HepG2 (cell line): ENCODE results near the gene DPEP3. TPM values are rescaled to one million over a fixed set of nuclear protein-coding genes. Genes with fewer than 3 reads are reported as not detected.

Experiments used
- ATAC-seq: fragments of 200-7000 bp; cut with Tn5 transposase; 3 replicates; pipeline ENCODE4 v1.9.1; 2020; ENCODE audit warnings: mild to moderate bottlenecking, moderate library complexity
- BruUV-seq: library from RNA; stranded (reverse); fragments of 400-500 nt; replicated peaks from 2 replicates; lab custom pipeline; 2021; lab: Mats Ljungman, UMichigan
- CTCF ChIA-PET: fragments of 300-600 bp; formaldehyde crosslinking; extraction: SDS; loops from one replicate; lab custom pipeline; 2021; ENCODE audit warnings: low total read pairs, inconsistent platforms, low intra/inter-chr PET ratio; lab: Yijun Ruan, JAX
- POLR2A ChIA-PET: fragments of 350-600 bp; sonication (Branson Sonifier 250); formaldehyde crosslinking; loops from one replicate; lab custom pipeline; 2020; ENCODE audit warnings: antibody characterized with exemption, inconsistent platforms; lab: Yijun Ruan, JAX
- DNase-seq: peaks from one replicate; pipeline ENCODE4 v3.0.0-alpha.2; 2015; ENCODE audit warnings: low spot score
- FAIRE-seq: peaks from 3 replicates; lab custom pipeline; 2011; peaks lifted over from hg19 to GRCh38; lab: Jason Lieb, UNC
- H2AFZ ChIP-seq: one replicate; pipeline ENCODE4 v1.6.1; 2011; ENCODE audit warnings: low read length, inconsistent platforms
- H3K27ac ChIP-seq: fragments of 300-600 bp; 3 replicates; pipeline ENCODE4 v1.8.0; 2011; ENCODE audit warnings: mixed run types, mild to moderate bottlenecking, mixed read lengths, low read length, inconsistent platforms; ENCODE audit not compliant: insufficient read depth; ENCODE audit errors: extremely low read length
- H3K27me3 ChIP-seq, 2 experiments: fragments of 200-600 bp in 1 of 2; 2 replicates in 1 of 2; 3 replicates in 1 of 2; pipeline versions ENCODE4 v1.6.0 to v1.8.0; 2011; ENCODE audit warnings: low read length in 2 of 2, mild to moderate bottlenecking in 2 of 2, moderate library complexity in 2 of 2, inconsistent platforms in 1 of 2; ENCODE audit not compliant: insufficient read depth in 2 of 2, control insufficient read depth in 1 of 2
- H3K36me3 ChIP-seq, 2 experiments: fragments of 200-600 bp in 1 of 2; replicated peaks in 1 of 2; 2 replicates in 1 of 2; 3 replicates in 1 of 2; pipeline versions ENCODE4 v1.5.1 to v1.8.0; 2011; ENCODE audit warnings: low read length in 2 of 2, inconsistent platforms in 1 of 2; ENCODE audit not compliant: insufficient read depth in 2 of 2, control insufficient read depth in 1 of 2
- H3K4me1 ChIP-seq: 2 replicates; pipeline ENCODE4 v1.5.1; 2012; ENCODE audit warnings: low read length, inconsistent platforms; ENCODE audit not compliant: insufficient read depth
- H3K4me2 ChIP-seq: 2 replicates; pipeline ENCODE4 v1.6.0; 2011; ENCODE audit warnings: low read depth, low read length, inconsistent platforms
- H3K4me3 ChIP-seq, 3 experiments: fragments of 200-600 bp in 1 of 3; sonication (generic), shearing (Covaris generic) in 1 of 3; replicated peaks in 1 of 3; 2 replicates each; pipeline ENCODE4 v1.5.1; 2011 to 2016; ENCODE audit warnings: low read length in 3 of 3, inconsistent platforms in 2 of 3, low read depth in 2 of 3, mild to moderate bottlenecking in 2 of 3, control low read depth in 1 of 3, mixed read lengths in 1 of 3; ENCODE audit not compliant: insufficient read depth in 1 of 3
- H3K79me2 ChIP-seq: one replicate; pipeline ENCODE4 v1.6.1; 2011; ENCODE audit warnings: low read length, inconsistent platforms; ENCODE audit not compliant: insufficient read depth
- H3K9ac ChIP-seq: 2 replicates; pipeline ENCODE4 v1.6.0; 2011; ENCODE audit warnings: mild to moderate bottlenecking, low read depth, low read length, inconsistent platforms; ENCODE audit not compliant: insufficient read depth
- H3K9me3 ChIP-seq: 2 replicates; pipeline ENCODE4 v1.5.1; 2012; ENCODE audit warnings: mild to moderate bottlenecking, low read length
- H4K20me1 ChIP-seq: 2 replicates; pipeline ENCODE4 v1.6.0; 2011; ENCODE audit warnings: inconsistent platforms, mild to moderate bottlenecking, low read length, moderate library complexity; ENCODE audit not compliant: insufficient read depth
- CHCHD3 ChIP-seq: sonication (generic); formaldehyde crosslinking; IDR thresholded peaks from 2 replicates; pipeline ENCODE4 v1.8.0; 2022; ENCODE audit warnings: mild to moderate bottlenecking, missing genetic modification reagents, moderate library complexity
- DPF2 ChIP-seq: sonication (generic); formaldehyde crosslinking; IDR thresholded peaks from 2 replicates; pipeline ENCODE4 v1.4.0; 2020; ENCODE audit warnings: mild to moderate bottlenecking, low read depth, missing genetic modification reagents, borderline replicate concordance
- ELF3 ChIP-seq: IDR thresholded peaks from 2 replicates; pipeline ENCODE4 v1.6.1; 2016; ENCODE audit warnings: missing genetic modification reagents, missing compliant biosample characterization
- ESRRA ChIP-seq: sonication (generic); formaldehyde crosslinking; IDR thresholded peaks from 2 replicates; pipeline ENCODE4 v1.5.1; 2020; ENCODE audit warnings: mild to moderate bottlenecking, low read depth, missing genetic modification reagents
- FIP1L1 ChIP-seq: fragments of 200-400 bp; formaldehyde crosslinking; IDR thresholded peaks from 2 replicates; pipeline ENCODE4 v1.6.1; 2018; ENCODE audit warnings: low read depth, mild to moderate bottlenecking, low read length, moderate library complexity, borderline replicate concordance; ENCODE audit not compliant: insufficient read depth
- HCFC1 ChIP-seq: fragments of 150-350 bp; IDR thresholded peaks from 2 replicates; pipeline ENCODE4 v1.6.1; 2014; ENCODE audit warnings: low read depth, low read length
- HMG20A ChIP-seq: IDR thresholded peaks from 2 replicates; pipeline ENCODE4 v1.6.1; 2016; ENCODE audit warnings: borderline replicate concordance
- NFE2L2 ChIP-seq: fragments of 150-350 bp; IDR thresholded peaks from 2 replicates; pipeline ENCODE4 v1.6.1; 2014; ENCODE audit warnings: low read length
- NPAS2 ChIP-seq: sonication (generic); formaldehyde crosslinking; IDR thresholded peaks from 2 replicates; pipeline ENCODE4 v1.8.0; 2022; ENCODE audit warnings: mild to moderate bottlenecking, missing genetic modification reagents, borderline replicate concordance
- RFX3 ChIP-seq: IDR thresholded peaks from 2 replicates; pipeline ENCODE4 v1.6.1; 2016; ENCODE audit warnings: missing biosample characterization, missing genetic modification reagents
- TBX2 ChIP-seq: sonication (generic); formaldehyde crosslinking; IDR thresholded peaks from 2 replicates; pipeline ENCODE4 v1.5.0; 2020; ENCODE audit warnings: missing genetic modification reagents, mild to moderate bottlenecking, borderline replicate concordance
- YY1 ChIP-seq: IDR thresholded peaks from 2 replicates; pipeline ENCODE4 v1.6.1; 2011; ENCODE audit warnings: low read length, low read depth, moderate library complexity, mild to moderate bottlenecking; ENCODE audit not compliant: insufficient read depth, insufficient replicate concordance
- ZNF143 ChIP-seq: sonication (generic); formaldehyde crosslinking; IDR thresholded peaks from 2 replicates; pipeline ENCODE4 v1.4.0; 2020; ENCODE audit warnings: missing genetic modification reagents
- ZNF18 ChIP-seq: sonication (generic); formaldehyde crosslinking; IDR thresholded peaks from 2 replicates; pipeline ENCODE4 v1.8.0; 2022; ENCODE audit warnings: mild to moderate bottlenecking, missing genetic modification reagents; ENCODE audit not compliant: insufficient replicate concordance
- ZNF317 ChIP-seq: sonication (generic); formaldehyde crosslinking; IDR thresholded peaks from 2 replicates; pipeline ENCODE4 v1.5.0; 2020; ENCODE audit warnings: mild to moderate bottlenecking, missing genetic modification reagents
- ZNF782 ChIP-seq: sonication (generic); formaldehyde crosslinking; IDR thresholded peaks from 2 replicates; pipeline ENCODE4 v1.4.0; 2020; ENCODE audit warnings: missing genetic modification reagents, mild to moderate bottlenecking, borderline replicate concordance
- ZNF83 ChIP-seq: sonication (generic); formaldehyde crosslinking; IDR thresholded peaks from 2 replicates; pipeline ENCODE4 v1.4.0; 2020; ENCODE audit warnings: missing genetic modification reagents, mild to moderate bottlenecking, borderline replicate concordance
- ZNF850 ChIP-seq: sonication (generic); formaldehyde crosslinking; conservative IDR thresholded peaks from 2 replicates; pipeline ENCODE4 v1.9.0; 2021; ENCODE audit warnings: mild to moderate bottlenecking, missing genetic modification reagents
- WGBS: methylation state at CpG from one replicate; pipeline ENCODE4 v1.1.6; 2017; ENCODE audit warnings: low lambda C conversion rate; 5-methylcytosine and 5-hydroxymethylcytosine counted together
- in situ Hi-C: cut with HindIII; loops from 2 replicates; pipeline ENCODE4 v1.10.0; 2017; ENCODE audit warnings: low pct_unique_long_range_greater_than_20kb; ENCODE audit not compliant: extremely low pct_ligation_motif_present
- intact Hi-C: fragments of 100-400 bp; cut with micrococcal nuclease; formaldehyde crosslinking; loops from one replicate; pipeline ENCODE4 v1.10.0; 2022; ENCODE audit not compliant: unreplicated experiment
- polyA plus RNA-seq, 8 experiments: library from polyadenylated mRNA; depleted of rRNA in 3 of 8; stranded (reverse) in 7 of 8; unstranded in 1 of 8; fragments of >200 nt; fragmentation: Illumina TruSeq in 4 of 8; extraction: Trizol in 4 of 8; gene quantifications; 2 replicates each; pipeline versions ENCODE4 v1.2.1 to v1.2.3, GENCODE V29; 2011 to 2016; ENCODE audit warnings: low read depth in 4 of 8, missing spikeins in 1 of 8, mixed read lengths in 1 of 8; ENCODE audit not compliant: insufficient read depth in 1 of 8
- total RNA-seq, 5 experiments: library from RNA; depleted of rRNA; stranded (reverse); fragments of >200 nt; fragmentation: Illumina TruSeq; extraction: Trizol; gene quantifications; 2 replicates each; pipeline ENCODE4 v1.2.3, GENCODE V29; 2016; ENCODE audit warnings: low read depth in 1 of 5
- TF ChIP-seq, protein P1 (sequence below): sonication (generic); formaldehyde crosslinking; IDR thresholded peaks from 2 replicates; pipeline ENCODE4 v1.4.0; 2020; ENCODE audit warnings: mild to moderate bottlenecking, missing genetic modification reagents, borderline replicate concordance

DPEP3 gene
- total and polyA plus RNA-seq, 2 of the 13 experiments (the other 11 are each of a cell fraction or from before 2014, with no cell fraction given): not detected

DNA sequence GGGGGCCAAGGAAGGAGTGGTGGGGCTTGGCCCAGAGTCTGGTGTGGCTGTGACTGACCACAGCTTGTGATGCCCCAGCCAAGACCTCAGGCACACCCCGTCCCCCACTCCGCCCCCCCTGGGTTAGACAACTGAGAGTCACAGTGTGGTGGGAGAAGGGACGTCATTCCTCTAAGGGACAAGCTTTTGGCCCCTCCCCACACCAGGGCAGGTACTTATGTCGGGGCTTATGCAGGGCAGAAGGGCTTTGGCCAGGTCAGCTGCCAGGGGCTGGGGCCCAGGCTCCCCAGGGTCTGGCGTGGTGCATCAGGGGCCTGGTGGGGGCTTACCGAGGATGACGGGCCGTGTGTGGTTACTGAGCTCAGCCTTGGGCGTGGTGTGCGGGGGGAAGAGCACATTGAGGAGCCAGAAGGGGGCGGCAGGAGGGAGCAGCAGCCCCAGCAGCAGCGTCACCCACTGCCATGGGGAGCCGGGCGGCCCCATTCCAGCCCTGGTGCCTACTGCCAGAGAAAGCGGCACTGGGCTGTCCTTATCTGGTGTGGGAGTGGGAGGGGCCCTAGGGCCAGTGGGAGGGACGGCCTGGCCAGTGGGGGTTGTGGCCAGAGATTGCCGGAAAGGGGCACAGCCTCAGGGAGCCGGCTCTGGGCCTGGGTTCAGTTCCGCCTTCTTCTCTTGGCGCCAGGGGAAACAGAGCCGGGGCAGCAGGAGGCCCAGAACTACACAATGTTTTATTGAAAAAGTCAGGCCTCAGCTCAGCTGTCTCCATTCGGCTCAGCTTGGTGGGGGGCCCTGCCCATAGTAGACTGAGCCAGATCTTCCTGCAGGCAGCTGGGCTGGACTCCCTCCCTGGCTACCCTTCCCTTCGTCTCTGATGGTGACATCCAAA is 36.4 kb downstream of the DPEP3 start, which contains the start of gene LCAT:
Gene LCAT, minus strand, starts transcription at position 502 of the 886 bp plus-strand sequence. Its CDS starts 19 bp downstream, at position 483.
- peak within 1 kb of the TSS; percentile 61 for H3K9ac ChIP-seq
- WGBS: 8% methylated on average over 10 of the region's 23 CpGs
- H2AFZ ChIP-seq: no peak within 1 kb of the TSS
- BruUV-seq: TSS peak; percentile 54
- H3K36me3 ChIP-seq: peaks cover 37 to 53% of the 10 kb centered on the region in 2 experiments
- intact Hi-C loops: loop anchor here (1.0 to 2.0 kb wide), 3 partner anchors 9 to 97 kb away; partner anchors contain the start of gene SLC12A4
- H3K79me2 ChIP-seq: no peaks in the 10 kb centered on the region
- ChIA-PET POLR2A (interaction anchor here (0.6 to 13.6 kb wide), 23 partner anchors 9 to 320 kb away, joined by 3 to 226 read pairs (median 5); partner anchors contain the start of genes ACD, CTRL, DDX28 and DPEP2), CTCF (interaction anchor here (1.3 kb wide), 1 partner anchor 97 kb away, joined by 5 read pairs; no protein-coding TSS in a partner anchor)
- peak within 1 kb of the TSS; percentile 85 for H3K27ac ChIP-seq
- ATAC-seq (peak; percentile 71), DNase-seq (peak; percentile 78), FAIRE-seq (no peak)
- H3K27me3 ChIP-seq: no peaks in the 10 kb centered on the region
- in situ Hi-C loops: loop anchor here (5.0 kb wide), 1 partner anchor 98 kb away; no protein-coding TSS in a partner anchor
- H3K4me1 ChIP-seq: peaks cover 52% of the 10 kb centered on the region
- no peaks in the 10 kb centered on the region for H3K9me3 ChIP-seq
- H3K4me3 ChIP-seq: peak within 1 kb of the TSS; percentile 35 to 65 (median 55); a peak in 5 of 6 replicates
- H3K4me2 ChIP-seq: peak within 1 kb of the TSS; percentile 72
- H4K20me1 ChIP-seq: peaks cover 17% of the 10 kb centered on the region; the same call in 1 of the 2 replicates
- TF ChIP-seq ESRRA (CRISPR knock-in tag): no peak
- no peak for TF ChIP-seq RFX3 (CRISPR knock-in tag)
- no peak for TF ChIP-seq ZNF850 (CRISPR knock-in tag)
- no peak; the same call in 1 of the 2 replicates for TF ChIP-seq ZNF782 (CRISPR knock-in tag)
- peak; percentile 55 for TF ChIP-seq YY1
- TF ChIP-seq ZNF317 (CRISPR knock-in tag): no peak
- TF ChIP-seq, protein P1, sequence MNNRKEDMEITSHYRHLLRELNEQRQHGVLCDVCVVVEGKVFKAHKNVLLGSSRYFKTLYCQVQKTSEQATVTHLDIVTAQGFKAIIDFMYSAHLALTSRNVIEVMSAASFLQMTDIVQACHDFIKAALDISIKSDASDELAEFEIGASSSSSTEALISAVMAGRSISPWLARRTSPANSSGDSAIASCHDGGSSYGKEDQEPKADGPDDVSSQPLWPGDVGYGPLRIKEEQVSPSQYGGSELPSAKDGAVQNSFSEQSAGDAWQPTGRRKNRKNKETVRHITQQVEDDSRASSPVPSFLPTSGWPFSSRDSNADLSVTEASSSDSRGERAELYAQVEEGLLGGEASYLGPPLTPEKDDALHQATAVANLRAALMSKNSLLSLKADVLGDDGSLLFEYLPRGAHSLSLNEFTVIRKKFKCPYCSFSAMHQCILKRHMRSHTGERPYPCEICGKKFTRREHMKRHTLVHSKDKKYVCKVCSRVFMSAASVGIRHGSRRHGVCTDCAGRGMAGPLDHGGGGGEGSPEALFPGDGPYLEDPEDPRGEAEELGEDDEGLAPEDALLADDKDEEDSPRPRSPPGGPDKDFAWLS (CRISPR knock-in tag): no peak
- peak; percentile 96; the same call in 1 of the 2 replicates for TF ChIP-seq FIP1L1
- peak; percentile 66 for TF ChIP-seq ELF3 (CRISPR knock-in tag)
- no peak for TF ChIP-seq DPF2 (CRISPR knock-in tag)
- no peak for TF ChIP-seq HMG20A
- TF ChIP-seq ZNF143: no peak
- TF ChIP-seq HCFC1: peak; percentile 14; the same call in 1 of the 2 replicates
- no peak for TF ChIP-seq NPAS2 (CRISPR knock-in tag)
- peak; percentile 24; the same call in 1 of the 2 replicates for TF ChIP-seq TBX2 (CRISPR knock-in tag)
- TF ChIP-seq NFE2L2: no peak
- TF ChIP-seq CHCHD3 (CRISPR knock-in tag): peak; percentile 88; the same call in 1 of the 2 replicates
- peak; percentile 86 for TF ChIP-seq ZNF18 (CRISPR knock-in tag)
- TF ChIP-seq ZNF83: no peak; the same call in 1 of the 2 replicates
